ENCODE data around the gene POMP.
"Not testable (repeated sequence)": the region's sequence is repeated elsewhere in the genome, so short reads cannot be mapped to it uniquely, and the experiment has no call there.

POMP gene

GRCh38 chr13:28638756-28639155 is 20.2 kb upstream of the POMP start:
- no peak for FAIRE-seq

GRCh38 chr13:28640861-28641599 is 17.9 kb upstream of the POMP start:
- FAIRE-seq, result no peak

- FAIRE-seq, result no peak
Observed at GRCh38 chr13:28641600-28641926, 17.4 kb upstream of the POMP start.

- no peak for FAIRE-seq
Observed at GRCh38 chr13:28650284-28650683, 8.6 kb upstream of the POMP start.

DNA sequence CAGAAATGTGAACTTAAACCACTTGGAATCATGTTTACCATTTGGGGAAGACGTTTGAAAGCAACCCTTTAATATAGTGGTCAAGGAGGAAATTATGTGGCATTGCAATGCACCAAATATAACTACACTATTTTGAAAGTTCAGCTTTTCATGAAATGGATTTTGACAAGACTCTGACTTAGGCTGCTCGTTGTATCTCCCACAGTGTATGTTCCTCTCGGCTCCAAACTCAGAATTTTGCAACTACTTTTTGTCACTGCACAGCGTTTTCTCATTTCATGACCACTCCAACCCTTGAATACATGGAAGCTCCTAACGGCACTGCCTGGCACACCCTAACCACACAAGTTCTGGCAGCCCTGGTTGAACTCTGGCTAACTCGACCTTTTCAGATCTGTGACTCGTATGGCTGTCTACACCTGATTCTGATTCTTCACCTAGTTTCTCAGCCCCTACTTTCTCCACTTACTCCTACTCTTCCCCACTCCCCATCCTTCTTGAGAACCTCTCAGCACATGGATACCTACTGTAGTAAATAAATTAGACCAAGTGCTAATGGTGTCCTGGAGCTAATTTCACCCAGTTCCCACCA is 7.0 kb upstream of the POMP start:
- FAIRE-seq, result no peak

DNA sequence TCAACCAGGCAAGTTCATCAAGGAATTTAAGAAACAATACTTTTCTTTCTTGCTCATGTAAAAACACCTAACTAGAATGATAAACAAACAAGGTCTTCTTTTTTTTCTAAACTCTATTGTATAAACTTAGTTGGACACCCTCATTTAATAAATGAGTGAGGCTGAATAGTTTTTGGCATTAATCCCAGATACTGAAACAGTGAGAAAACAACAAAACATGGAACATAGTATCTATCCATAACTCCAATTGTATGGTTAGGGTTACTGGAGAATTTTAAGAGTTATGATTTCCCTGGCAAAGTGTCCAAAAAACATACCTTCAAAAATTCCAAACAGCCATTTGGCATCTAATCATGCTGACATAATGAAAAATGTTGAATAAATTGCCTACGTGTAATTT is 5.8 kb upstream of the POMP start:
- no peak for FAIRE-seq

DNA sequence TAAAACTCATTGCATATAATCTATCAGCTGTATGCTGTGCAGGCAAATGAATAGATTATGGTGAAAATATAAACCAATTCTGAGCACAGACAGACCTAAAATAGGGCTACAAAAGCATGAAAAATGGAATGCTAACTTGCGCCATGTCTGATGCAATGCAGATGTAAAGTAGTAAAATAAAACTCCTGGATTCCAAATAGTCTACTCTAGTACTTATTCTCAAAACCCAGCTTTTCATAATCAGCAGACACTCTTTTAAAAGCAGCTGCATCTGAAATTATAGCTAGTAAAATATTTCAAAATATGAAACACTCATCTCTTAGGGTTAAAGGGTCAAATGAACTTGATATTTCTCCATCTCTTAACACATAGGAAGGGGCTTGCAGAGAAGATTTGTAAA is 4.7 kb upstream of the POMP start:
- no peak for FAIRE-seq

GRCh38 chr13:28655561-28655960 is 3.4 kb upstream of the POMP start:
- FAIRE-seq, result no peak

DNA sequence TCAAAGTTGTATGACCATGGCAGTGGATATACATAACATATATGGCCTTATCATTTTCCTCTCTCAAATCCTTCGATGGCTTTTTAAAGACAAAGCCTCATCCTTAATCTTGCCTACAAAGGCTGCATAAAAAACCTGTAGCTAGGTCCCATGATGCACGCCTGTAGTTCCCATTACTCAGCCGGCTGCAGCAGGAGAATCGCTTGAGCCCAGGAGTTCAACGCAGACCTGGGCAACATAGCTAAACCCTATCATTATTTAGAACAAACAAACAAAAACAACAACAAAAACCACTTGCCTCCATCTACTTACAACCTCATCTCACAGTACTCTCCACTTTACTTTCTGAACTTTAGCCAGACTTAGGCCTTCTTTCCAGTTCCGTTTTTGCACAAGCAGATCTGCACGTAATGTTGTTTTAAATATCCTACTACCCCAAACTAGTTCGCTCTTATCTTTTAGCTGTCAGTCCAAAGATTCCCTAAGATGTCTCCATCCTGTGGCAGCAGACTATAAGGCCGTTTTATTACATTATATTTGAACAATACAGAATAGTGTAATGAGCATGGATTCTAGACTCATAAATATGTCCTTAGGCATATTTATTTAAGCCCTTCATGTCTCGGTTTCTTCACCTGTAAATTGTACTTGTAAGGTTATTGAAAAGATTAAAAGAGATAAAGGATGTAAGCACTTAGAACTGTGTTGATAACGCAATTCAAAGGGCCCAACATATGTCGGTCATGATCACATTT is 969 bp upstream of the POMP start:
- no peak for FAIRE-seq

DNA sequence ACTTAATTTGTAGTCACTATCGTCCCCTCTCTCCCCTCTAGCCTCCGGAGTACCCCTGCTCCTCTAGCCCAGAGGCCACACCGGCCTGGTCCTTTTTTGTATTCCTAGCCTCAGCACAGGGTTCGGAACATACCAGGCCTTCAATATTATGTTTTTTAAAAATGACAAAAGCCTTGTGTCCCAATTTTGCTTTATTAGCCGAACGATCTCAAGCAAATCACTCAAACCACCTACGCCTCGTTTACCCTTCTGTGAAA is 463 bp upstream of the POMP start:
- FAIRE-seq, result no peak

DNA sequence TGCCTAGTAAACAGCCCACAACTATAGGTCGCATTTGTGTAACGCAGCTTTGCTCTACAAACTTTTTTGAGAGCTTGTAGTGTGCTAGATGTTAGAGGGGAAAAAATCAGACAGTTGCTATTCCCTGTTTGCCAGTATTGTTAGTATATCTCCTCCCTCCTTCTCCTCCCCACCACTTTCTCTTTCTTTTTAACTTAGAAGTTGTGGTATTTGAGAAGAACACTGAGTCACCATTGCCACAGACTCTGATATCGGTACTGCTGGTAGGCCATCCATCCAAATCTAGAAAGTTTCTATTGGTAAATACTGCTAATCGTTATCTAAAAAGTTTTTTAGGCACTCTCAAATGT is 666 bp downstream of the POMP start:
- FAIRE-seq, result no peak

GRCh38 chr13:28666897-28667488 is 8.1 kb downstream of the POMP start:
- FAIRE-seq, result no peak

- FAIRE-seq, result no peak
Observed at GRCh38 chr13:28671126-28671792, 12.3 kb downstream of the POMP start.

DNA sequence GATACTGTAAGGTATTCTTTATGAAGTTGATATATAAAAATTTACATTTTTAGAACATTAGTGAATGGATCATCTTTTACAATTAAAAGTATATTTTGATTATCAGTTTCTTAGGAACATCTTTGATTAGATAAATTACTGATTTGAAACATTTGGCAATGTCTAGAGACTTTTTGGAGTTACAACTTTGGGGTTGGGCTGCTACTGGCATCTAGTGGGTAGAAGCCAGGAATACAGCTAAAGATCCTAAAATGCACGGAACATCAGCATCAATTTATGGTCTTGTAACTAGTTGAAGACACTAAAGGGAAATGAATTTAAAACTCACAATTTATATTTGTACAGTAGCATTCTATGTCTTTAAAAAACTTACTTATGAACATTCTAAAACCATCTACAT is 19.9 kb downstream of the POMP start:
- peak; percentile 40 for FAIRE-seq

DNA sequence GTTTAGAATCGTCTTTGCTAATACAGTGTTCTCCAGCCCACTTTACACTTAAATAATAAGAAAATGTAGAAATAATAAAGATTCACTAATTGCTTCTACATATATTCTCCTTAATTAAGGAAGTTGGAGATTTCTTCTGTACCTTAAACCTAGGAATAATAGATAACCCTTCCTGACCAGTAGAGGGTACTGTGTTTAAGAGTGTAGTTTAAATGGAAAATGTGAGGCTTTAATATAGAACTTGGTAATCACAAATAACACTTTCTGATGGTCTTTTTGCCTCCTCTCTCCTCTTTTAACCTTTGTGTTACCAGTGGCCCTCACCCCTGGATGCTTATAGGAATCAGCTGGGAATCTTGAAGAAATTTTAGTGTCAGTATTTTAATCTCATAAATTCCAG is 20.7 kb downstream of the POMP start:
- FAIRE-seq, result peak; percentile 22

- FAIRE-seq, result no peak
Observed at GRCh38 chr13:28680541-28680940, 21.6 kb downstream of the POMP start.

GRCh38 chr13:28683169-28683568 is 24.2 kb downstream of the POMP start:
- not testable (repeated sequence) for FAIRE-seq

DNA sequence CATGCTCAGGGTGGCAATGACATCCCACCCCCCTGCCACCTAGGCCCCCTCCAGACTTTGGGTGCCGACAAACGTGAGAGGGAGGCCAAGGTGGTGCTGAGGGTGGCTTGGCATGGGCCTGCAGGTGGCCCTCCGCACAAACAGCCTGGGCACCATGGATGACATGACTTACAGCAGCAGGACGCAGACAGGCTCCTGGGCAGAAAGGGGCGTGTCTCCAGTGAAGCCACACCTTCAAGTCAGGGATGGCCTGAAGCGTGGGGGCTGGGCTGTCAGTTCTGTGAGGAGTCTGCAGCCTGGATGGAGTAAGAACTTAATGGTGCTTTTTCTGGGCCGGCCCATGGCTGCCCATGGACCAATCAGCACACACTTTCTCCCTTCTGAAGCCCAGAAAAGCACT is 25.3 kb downstream of the POMP start:
- FAIRE-seq, result no peak

GRCh38 chr13:28685114-28685513 is 26.2 kb downstream of the POMP start:
- no peak for FAIRE-seq

DNA sequence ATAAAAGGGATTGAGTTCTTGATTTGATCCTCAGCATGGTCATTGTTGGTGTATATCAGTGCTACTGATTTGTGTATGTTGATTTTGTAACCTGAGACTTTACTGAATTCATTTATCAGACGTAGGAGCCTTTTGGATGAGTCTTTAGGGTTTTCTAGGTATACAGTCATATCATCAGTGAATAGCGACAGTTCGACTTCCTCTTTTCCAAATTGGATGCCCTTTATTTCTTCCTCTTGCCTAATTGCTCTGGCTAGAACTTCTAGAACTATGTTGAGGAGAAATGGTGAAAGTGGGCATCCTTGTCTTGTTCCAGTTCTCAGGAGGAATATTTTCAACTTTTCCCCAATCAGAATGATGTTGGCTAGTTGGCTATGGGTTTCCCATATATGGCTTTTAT is 27.0 kb downstream of the POMP start:
- no peak for FAIRE-seq

- not testable (repeated sequence) for FAIRE-seq
Observed at GRCh38 chr13:28693605-28694491, 34.9 kb downstream of the POMP start.

DNA sequence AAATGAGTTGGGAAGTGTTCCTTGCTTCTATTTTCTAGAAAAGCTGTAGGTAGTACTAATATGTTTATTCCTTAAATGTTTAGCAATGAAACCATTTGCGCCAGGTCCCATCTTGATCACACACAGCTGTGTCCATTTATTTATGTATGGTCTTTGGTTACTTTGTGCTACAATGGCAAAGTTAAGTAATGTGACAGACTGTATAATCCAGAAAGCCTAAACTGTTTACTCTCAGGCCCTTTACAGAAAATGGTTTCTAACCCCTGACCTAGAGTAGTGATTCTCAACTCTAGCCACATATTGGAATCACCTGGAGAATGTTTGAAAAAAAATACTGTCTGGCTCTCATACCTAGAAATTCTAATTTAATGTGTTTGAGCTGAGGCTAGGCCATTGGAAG is 38.5 kb downstream of the POMP start:
- no peak for FAIRE-seq

DNA sequence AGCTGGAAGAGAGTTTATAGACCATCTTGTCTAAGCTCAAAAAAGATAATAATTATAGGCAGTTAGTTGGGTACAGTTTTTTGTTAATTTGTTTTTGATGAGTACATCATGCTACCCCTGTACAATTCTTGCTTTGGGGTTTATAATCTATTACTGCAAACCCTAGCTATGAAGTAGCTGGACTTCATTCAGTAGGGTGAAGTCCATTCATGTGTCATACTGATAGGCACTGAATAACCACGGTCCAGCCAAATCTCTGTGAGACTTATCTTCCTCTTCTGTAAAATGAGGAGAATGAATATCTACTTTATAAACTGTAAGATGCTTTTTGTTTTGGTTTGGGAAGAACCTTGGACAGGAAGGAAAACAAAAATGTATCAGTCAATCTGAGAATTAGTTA is 40.3 kb downstream of the POMP start:
- no peak for FAIRE-seq
